ENCODE data around the gene SPINK1.
"Not testable (repeated sequence)": the region's sequence is repeated elsewhere in the genome, so short reads cannot be mapped to it uniquely, and the experiment has no call there.

SPINK1 gene

DNA sequence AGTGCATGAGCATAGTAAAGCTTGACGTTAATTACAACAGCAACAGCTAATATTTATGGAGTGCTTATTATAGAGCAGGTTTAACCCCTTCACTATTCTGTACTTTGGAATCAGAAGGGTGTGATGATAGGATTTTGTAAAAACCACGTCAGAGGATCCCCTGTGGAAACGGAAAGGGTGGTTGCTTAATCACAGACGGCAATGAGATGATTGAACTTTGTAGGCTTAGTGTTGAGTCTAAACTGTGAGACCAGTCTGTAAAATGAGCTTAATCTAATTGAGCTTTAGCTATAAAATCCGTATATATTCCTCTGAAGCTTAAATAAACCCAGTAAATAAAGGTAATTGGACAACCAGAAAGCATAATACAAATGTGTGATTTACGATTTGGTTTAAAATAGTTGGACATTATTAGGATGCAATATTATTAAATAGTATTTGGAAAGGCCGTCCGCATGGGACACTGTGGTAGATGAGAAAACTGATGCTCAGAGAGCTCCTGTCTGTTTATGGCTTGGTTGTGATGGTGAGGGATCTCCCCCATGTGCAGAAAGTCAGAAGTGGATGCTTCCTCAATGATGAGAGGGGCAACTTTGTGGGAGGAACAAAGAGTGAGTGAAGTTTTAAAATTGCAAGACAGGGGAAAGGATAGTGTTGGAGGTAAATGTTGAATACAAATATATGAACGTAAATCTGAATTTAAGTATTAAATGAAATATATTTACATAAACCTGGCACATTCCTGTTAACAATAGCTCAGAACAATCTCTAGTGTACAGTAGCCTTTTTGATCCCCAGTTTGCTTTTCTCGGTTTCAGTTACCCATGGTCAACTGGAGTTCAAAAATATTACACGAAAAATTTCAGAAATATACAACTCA lies 23.7 kb upstream of the SPINK1 start:
- DNase-seq (ENCODE audit: low spot score): no peak

DNA sequence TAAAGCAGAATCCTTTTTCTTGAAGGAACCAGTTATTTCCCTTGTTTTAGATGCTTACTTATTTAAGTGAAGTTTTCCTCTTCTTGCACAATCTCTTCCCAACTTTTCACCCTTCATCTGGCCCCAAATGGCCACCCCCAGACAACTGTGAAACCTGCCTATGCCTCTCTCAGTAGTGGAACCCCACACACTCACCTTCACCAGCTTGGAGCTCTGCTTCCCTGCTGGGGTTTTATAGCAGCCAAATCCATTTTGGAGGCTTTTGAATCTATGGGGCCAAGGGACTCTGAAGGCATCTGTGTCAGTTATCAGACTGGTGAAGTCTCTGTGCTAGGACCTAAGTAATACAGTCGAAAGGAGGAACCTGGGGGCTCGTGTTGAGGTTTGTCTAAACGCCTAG lies 22.9 kb upstream of the SPINK1 start:
- no peak for DNase-seq (ENCODE audit: low spot score)

DNA sequence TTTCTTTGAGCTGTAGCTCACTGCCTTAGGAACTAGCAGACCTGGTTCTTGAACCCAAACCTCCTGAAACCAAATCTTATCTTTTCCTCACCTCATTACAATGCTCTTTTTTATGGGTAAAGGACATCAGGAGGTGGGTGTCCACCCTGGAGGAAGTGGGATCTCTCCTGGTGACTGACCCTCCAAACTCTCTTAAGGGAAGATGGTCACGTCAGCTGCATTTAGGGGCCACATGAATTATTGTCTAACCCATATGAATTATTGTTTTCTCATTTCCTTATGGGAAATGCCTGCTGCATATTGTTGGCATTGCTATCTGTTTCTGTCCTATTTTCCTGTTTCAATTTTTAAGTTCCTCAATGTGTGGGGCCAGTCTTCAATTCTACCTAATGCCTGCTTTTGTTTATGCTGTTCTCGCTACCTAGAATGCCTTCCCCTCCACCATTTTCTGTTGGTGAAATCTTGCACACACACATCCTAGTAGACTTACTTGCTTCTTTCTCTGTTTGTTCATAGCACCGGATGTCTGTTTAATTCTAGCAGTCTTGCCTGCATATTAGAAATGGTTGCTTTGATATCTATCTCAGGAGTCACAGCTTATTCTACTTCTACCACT lies 22.0 kb upstream of the SPINK1 start:
- DNase-seq (ENCODE audit: low spot score): no peak

DNA sequence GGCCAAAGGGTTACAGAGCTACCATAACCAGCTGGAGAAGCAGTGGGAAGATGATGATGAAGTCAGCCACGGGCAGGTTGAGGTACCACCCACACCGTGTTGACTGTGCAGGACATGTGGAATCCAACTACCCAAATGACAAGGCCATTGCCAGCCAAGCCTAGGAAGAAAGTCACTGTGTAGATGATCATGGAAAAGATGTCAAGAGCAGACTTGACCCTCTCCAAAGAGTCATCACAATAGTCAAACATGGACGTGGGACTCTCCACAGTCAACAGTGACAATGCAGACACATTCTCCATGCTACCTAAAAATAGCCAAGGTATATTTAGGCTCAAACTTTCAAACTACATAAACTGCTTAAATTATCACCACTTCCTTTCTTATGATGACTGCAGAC lies 20.9 kb upstream of the SPINK1 start:
- DNase-seq (ENCODE audit: low spot score): no peak

DNA sequence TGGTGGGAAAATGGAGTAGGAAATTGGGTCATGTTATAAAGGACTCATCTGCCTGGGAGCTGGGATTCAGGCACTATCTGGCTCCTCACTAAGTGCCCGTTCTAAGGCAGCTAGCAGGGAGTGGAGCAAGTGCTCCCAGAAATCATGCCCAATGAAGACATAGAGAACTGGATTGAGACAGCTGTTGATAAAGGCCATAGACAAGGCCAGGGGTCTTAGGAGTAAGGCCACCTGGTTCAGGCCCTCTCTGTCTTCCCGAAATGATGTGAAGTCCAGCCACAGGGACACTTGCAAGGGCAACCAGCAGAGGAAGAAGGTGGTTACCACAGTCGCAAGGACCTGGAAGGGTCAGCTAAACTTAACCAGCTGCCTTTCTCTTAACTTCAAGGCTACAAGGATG lies 20.1 kb upstream of the SPINK1 start:
- DNase-seq (ENCODE audit: low spot score): no peak

DNA sequence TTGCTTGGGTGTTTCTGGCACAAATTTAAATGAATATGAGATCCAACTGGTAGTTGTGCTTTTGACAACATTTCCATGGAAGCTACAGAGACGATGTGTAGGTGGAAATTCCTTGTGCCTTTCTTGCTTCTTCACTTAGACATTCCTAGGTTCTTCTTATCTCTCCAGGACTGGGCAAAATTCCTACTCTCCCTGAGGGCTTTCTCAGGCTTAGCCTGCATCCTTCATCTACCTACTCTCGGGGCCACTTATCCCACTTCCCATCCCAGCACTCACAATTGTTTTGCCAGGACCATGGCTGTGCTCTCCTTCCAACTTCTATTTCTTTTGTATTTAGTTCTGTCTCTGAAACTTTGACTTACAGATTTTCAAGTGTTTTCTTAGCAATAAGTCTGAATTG lies 17.8 kb upstream of the SPINK1 start:
- no peak for DNase-seq (ENCODE audit: low spot score)

DNA sequence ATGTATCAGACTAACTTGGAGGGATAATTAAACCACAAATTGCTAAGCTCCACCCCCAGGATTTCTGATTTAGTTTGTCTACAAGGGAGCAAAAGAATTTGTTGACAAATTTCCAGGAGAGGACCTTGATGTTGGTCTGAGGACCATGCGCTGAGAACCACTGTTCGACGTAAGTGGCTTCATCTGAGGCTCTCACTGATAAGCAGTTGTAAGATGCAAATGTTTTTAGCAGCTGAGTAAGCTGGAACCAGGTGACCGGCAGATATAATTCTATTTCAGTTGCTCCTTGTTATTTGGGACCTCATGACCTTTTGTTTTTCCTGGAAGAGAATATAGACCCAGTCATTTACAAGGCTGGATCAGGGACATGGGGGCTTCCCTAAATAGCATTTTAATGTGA lies 14.1 kb upstream of the SPINK1 start:
- no peak for DNase-seq (ENCODE audit: low spot score)

DNA sequence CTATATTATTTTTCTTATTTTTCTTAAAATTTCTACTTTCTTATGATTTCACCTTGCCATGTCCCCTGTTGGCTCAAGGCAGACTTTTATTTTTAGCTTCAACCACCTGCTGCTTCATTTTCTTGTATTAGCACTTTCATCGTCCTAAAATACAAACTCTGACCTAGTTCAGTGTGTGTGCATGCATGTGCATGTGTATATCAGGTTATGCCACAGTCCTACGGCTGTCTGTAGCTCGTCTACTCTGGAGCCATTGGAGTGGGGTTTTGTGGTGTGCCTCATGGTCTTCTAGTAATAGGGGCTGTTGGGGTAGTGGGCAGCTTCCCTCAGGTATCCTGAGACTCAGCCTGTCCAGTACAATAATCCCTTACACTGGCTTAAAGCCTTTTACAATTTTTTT lies 13.4 kb upstream of the SPINK1 start:
- DNase-seq (ENCODE audit: low spot score): no peak

DNA sequence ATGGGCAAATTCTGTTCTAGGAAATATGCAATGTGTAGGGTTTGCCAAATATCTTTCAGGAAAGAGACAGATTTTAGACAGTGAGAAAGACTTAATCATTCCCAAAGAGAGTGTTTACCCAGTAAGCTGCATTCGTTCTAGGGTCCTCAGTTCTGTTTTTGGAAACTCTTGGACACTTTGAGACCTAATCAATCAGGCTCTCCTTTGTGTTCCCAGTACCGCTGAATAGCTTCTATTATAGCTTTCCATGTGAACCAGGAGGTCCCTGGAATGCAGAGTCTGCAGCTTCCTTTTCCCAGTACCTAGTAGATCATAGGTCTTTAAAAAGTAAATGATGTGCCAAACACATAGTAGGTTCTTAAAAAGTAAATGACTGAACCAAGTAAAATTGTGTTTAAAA lies 11.4 kb upstream of the SPINK1 start:
- no peak for DNase-seq (ENCODE audit: low spot score)

DNA sequence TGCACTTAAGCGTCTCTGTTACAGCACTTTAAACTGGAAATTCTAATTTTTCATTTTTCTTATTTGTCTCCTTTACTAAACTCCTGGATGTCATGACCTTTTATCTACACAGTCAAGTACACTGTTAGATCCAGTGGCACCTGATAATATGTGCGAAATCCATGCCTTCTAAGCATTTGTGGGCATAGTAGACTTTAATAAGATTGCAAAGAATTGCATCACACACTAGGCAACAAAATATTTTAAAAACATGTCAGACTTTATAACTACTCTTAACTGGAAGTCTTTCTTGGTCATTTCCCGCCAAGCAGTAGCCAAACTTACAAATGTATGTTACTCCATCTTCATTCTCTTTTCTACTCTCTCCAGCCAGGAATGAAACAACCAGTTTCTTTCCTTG lies 5.0 kb upstream of the SPINK1 start:
- DNase-seq (ENCODE audit: low spot score): no peak

DNA sequence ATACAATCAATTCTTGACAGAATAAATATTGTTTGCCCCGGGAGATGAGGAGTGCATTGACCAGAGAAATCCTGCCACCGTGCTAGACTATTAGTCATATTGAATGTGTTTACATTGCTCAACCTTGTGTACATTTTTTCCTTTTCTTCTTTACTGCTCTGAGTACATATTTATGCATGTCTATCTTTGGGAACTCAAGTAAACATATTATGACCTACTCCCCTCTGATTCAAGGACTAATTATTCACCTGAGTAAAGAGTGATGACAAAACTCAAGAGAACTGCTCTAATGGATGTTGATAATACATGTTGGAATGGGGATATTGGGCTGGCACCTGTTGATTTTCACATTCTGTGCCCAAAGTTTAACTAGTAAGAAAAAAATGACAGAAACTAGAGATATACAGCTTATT lies 3.9 kb upstream of the SPINK1 start:
- DNase-seq (ENCODE audit: low spot score): no peak

DNA sequence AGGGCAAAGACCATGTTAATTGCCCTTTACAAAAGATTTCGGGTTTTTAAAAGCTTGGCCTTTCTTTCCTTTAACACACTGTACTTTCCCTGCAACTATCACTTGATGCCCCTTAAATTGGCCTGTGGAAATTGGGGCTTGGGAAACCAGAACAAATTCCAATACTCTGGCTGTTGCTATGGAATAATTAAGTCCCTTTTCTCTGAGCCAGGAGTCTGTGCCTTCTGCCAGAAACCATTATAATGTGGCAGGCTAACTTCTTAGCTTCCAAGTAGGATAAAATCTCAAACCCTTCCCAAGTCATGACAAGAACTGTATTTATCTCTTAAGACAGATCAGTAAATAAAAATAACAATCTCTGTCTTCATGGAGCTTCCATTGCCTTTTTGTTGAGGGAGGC lies 1.1 kb upstream of the SPINK1 start:
- DNase-seq (ENCODE audit: low spot score): no peak

DNA sequence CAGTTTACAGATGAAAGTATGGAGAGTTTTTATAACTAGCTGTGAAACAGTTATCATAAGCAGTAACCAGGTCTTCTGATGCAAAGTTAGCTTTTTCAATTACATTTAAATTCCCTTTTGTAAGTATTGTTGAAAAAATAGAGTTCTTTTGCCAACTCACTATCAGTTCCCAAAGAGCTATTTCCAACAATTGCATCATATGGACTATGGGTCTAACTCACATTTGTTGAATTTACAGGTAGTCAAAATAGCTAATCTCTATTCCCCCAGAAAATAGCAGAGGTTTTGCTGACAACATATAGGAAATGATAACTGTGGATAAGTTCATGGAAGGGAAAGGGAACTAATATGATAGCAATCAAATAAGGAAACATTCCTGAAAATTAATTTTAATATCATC lies 1.4 kb downstream of the SPINK1 start:
- DNase-seq (ENCODE audit: low spot score): no peak

DNA sequence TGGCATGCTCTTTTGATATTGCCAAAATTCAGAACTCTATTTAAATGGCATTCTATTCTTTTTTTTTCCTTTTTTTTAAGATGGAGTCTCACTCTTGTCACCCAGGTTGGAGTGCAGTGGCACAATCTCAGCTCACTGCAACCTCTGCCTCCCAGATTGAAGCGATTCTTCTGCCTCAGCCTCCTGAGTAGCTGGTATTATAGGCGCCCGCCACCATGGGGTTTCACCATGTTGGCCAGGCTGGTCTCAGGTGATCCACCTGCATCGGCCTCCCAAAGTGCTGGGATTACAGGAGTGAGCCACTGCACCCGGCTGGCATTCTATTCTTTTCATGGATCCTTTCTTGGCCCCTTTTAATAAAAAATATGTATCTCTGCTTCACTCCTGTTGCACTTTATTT lies 4.5 kb downstream of the SPINK1 start:
- DNase-seq (ENCODE audit: low spot score): not testable (repeated sequence)

DNA sequence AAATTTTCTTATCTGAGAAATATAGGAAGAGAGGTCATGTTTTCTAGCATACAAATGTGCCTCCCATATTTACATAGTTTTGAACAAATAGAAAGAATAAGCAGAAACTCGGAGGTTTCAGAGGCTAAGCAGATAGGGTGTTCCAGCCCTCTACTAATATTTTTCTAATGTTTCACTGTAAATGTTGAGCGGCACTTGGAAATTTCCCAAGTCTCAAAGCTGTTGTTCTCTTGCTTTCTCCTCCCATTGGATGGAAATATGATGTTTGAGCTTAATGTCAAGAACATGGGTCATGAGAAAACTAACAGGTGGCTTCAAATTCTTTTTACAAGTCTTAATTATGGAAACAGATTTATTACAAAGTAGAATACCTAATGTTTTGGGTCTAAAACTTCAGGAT lies 5.1 kb downstream of the SPINK1 start:
- no peak for DNase-seq (ENCODE audit: low spot score)

DNA sequence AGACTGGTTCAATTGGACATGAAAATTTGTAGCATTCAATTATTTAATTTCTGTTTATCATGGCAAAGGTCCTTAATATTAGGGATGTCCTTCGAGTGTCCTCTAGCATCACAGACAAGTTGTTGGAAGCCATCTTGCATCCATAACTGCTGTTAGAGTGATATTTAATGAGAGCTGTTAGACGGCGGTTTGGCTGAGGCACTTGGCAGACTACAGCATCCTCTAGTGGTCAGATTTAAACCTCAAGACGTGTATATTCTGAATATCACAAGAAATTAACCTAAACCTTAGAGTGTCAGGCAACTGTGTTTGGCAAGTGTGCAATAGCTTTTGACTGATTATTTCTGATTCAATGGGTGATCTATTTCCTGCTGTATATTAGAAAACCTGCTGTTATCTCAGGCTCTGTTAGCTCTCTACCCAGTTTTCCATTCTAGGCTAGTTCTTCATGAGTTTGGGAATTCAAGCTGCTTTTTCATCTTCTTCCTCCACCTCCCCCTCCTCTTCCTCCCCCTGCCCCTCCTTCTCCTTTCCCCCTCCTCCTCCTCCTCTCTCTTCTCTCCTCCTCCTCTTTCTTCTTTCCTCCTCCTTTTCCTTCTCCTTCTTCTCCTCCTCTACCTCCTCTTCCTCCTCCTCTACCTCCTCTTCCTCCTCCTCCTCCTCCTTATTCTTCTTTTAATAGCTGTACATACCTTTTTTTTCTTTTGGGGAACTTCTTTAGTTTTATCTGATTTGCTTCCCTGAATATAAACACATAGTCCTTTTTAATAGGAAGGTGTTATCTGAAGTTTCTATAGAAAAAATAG lies 8.6 kb downstream of the SPINK1 start:
- no peak for DNase-seq (ENCODE audit: low spot score)

DNA sequence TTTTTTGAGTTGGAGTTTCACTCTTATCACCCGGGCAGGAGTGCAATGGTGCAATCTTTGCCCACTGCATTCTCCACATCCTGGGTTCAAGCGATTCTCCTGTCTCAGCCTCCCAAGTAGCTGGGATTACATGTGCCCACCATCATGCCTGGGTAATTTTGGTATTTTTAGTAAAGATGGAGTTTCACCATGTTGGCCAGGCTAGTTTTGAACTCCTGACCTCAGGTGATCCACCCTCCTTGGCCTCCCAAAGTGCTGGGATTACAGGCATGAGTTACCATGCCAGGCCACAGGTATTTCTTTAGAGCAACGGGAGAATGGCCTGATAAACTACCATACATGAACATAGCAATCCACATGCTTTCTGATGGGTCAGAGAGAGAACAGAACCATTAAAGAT lies 9.2 kb downstream of the SPINK1 start:
- not testable (repeated sequence) for DNase-seq (ENCODE audit: low spot score)

DNA sequence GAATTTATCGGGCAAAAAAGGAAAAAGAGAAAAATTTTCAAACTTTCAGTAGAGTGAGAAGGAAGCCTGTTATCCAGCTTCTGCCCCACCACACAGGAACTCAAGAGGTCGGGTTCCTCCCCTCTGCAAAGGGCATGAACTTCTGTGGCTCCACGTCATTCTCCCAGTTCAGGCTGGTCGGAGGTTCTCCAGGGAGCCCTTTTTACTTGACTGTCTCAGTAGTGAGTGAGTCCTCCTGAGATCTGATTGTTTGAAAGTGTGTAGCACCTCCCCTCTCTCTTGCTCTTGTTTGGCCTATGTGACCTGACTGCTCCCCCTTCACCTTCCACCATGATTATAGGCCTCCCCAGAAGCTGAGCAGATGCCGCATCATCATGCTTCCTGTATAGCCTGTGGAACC lies 9.7 kb downstream of the SPINK1 start:
- no peak for DNase-seq (ENCODE audit: low spot score)

DNA sequence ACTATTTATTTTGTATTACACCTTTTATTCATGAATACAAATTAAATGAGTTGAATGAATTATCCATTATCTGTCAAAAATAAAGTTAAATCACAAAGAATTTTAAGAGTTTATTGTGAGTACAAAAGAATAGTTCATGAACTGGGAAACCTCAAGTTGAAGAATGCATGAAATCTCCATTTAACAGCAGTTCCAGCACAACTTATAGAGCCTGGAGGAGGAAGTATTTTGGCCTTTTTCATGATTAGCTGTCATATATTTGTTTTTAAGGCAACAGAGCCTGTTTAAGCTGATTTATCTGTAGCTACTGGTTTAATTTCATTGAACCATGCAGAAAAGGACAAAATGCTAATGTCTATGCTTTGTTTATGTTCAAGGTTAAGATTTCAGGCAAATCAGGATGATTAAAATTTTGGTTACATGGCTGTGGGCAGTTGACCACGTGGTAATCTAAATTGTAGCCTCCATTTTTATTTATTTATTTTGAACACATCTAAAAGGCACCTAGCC lies 12.2 kb downstream of the SPINK1 start:
- no peak for DNase-seq (ENCODE audit: low spot score)

DNA sequence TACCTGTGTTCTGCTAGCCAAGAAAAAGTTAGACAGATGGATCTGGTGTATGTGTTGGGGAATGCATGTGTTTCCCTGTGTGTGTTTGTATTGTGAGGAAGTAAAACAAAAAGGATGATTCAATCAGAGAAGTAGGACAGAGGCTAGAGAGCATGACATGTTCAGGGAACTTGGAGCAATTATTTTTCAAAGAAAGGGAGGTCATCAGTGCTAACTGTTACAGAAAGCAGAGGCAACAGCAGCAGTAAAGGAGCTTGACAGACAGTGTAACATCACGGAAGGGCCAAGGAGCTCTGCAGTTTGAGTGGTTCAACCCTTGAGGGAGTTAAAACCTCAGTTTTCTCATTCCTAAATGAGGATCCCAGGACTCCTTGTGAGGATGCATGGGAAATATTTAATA lies 13.2 kb downstream of the SPINK1 start:
- DNase-seq (ENCODE audit: low spot score): no peak

DNA sequence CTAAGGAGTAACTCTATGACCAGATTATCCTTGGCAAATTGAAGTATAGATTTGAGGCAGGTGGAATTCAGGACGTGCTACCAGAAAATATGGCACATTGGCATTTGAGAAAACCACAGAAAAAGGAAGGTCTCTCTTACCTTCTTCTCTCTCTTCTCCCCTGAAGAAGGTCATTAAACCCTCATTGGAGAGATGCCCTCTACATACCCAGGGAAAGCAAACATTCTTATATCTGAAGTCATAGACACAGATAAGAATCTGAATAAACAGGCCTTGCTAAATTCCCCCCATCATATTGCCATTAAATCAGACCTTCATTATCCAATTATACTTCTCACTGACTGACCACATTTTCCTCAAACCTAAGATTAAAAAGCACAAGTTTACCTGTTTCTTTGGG lies 17.8 kb downstream of the SPINK1 start:
- DNase-seq (ENCODE audit: low spot score): no peak

DNA sequence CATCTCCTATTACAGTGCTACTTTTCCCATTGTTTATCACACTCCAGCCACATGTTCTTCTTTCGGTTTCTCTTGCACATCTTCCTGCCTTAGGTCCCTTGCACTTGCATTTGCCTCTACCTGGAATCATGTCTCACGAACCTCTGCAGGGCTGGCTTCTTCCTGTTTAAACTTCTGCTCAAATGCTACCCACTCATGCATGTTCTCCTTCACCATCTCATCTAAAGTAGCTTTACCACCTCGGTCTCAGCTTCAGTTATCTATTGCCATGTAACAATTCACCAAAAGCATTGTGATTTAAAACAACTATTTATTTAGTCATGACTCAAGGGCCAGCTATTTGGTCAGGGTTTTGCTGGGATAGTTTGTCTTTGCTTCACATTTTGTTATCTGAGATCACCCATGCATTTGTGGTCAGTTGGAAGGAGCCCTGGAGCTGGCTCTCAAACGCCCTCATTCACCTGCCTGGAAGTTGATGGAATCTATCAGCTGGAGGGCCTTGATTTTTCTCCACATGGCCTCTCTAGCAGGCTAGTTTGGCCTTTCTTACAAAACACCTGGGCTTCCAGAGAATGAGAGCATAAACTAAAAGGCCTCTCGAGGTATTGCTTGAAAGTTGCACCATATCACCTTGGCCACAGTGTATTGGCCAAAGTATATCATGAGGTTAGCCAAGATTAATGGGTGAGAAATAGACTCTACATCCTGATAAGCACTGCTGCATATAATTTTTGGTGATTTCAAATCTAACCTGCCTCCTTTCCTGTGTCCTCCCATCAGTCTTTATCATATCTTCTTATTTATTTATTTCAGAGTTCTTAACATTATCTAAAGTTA lies 21.4 kb downstream of the SPINK1 start:
- DNase-seq (ENCODE audit: low spot score): no peak
